VCaP (cell line): ENCODE results near the gene ALDH1B1.
A peak's percentile ranks its signal among the peaks of the same experiment; 100 is the strongest.

Experiments
- H3K27ac ChIP-seq: fragments of 450-650 bp; 2 replicates; pipeline ENCODE4 v1.5.1; 2017
- TF ChIP-seq, protein P1 (sequence below): fragments of 450-650 bp; conservative IDR thresholded peaks from 2 replicates; pipeline ENCODE4 v1.5.1; 2017; ENCODE audit warnings: mild to moderate bottlenecking, moderate library complexity

ALDH1B1 gene

DNA sequence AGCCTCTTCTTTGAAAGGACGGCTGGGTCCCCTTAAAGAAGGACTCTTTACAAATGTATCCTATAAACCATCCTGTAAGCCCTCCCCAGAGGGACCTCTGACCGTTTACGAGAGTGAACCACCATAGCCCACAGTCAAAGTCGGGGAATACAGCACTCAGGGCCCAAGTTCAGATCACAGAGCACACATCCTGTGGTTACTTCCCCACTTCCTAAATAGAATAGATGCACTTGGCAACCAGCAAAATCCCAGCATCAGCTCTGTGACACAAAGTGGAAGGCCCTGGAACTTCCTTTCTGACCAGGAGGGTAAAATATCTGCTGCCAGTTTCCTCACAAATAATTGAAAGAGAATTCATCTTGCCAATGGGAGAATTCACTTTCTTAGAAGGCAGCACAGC is 38.6 kb downstream of the ALDH1B1 start:
- TF ChIP-seq, protein P1, sequence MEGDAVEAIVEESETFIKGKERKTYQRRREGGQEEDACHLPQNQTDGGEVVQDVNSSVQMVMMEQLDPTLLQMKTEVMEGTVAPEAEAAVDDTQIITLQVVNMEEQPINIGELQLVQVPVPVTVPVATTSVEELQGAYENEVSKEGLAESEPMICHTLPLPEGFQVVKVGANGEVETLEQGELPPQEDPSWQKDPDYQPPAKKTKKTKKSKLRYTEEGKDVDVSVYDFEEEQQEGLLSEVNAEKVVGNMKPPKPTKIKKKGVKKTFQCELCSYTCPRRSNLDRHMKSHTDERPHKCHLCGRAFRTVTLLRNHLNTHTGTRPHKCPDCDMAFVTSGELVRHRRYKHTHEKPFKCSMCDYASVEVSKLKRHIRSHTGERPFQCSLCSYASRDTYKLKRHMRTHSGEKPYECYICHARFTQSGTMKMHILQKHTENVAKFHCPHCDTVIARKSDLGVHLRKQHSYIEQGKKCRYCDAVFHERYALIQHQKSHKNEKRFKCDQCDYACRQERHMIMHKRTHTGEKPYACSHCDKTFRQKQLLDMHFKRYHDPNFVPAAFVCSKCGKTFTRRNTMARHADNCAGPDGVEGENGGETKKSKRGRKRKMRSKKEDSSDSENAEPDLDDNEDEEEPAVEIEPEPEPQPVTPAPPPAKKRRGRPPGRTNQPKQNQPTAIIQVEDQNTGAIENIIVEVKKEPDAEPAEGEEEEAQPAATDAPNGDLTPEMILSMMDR, result no peak
- H3K27ac ChIP-seq, result no peak overlapping the region

DNA sequence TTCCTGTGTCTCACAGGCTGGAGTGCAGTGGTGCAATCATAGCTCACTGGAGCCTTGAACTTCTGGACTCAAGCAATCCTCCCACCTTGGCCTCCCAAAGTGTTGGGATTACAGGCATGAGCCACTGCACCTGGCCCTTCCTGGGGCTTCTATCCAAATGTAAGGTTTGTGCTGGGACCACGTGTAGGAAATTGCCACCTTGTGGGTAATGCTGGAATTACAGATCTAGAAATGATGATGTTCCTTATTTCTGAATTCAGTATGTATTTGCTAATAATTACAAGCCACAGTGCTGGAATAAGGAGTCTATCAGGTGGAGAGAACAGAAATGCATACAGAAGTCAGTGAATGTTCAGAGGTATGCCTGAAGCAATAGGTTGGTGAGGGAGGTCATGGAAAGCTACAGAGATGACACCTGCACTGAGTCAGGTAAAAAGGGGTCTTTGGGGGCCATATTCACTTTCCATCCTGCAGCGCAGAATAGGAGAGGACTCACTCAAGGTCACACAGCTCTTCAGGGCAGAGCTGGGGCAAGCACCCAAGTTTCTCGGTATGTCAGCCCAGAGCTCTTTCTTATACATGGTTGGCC is 40.5 kb downstream of the ALDH1B1 start:
- TF ChIP-seq, protein P1, result peak; percentile 83
- no peak overlapping the region for H3K27ac ChIP-seq

DNA sequence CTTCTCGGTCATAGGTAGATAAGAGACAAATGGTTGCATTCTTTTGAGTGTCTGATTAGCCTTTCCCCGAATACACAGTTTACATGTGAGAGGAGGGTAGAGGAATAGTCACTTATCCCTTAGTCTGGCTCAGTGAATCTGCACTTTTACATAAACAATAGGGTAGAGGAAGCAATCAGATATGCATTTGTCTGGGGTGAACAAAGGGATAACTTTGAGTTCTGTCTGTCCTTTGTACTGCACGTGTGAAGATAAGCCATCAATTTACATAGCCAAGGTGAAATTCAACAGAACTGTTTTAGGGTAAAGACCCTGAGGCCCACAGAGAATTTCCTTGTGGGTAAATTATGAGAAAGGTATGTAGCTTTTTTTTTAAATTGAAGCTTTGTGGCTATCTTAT is 41.9 kb downstream of the ALDH1B1 start:
- H3K27ac ChIP-seq, result no peak overlapping the region

DNA sequence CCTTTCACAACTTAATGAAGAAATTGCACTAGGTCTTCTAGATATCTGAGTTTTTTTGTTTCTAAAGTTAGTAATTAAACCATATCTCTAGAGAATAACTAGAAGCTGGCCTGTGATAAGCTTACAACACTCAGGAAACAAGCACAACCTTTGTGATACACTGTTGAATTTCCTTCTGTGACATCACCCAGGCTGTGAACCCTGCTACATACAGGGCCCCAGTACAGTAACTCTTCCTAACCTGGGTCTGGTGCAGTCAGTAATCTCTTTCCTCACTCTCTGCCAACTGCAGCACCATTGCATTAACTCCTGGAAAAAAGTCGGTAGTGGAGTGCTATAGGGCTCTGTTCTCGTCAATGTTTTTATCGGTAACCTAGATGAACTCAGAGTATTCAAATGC is 42.4 kb downstream of the ALDH1B1 start:
- no peak overlapping the region for H3K27ac ChIP-seq
- TF ChIP-seq, protein P1, result no peak

More for the DNA sequence above, 41.9 kb downstream of the ALDH1B1 start:
- TF ChIP-seq, protein P1, result no peak

DNA sequence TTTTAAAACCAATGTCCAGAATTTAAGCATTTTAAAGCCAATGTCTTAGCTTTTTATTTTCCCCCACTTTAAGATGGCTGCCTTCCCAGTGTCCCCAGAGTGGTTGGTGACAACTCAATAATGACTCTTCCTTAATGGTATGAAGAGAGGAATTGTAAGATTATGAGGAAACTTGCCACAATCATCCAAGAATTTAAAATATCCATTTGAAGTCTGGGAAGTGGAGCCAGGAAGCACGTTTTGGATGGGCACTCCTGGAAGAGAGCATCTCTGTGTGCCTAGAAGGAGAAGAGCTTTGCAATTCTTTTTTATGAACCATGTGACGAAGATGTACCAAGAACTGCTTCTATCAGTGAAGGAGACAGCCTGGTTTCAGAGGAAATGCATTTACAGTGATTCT is 43.0 kb downstream of the ALDH1B1 start:
- no peak overlapping the region for H3K27ac ChIP-seq
- TF ChIP-seq, protein P1, result no peak

DNA sequence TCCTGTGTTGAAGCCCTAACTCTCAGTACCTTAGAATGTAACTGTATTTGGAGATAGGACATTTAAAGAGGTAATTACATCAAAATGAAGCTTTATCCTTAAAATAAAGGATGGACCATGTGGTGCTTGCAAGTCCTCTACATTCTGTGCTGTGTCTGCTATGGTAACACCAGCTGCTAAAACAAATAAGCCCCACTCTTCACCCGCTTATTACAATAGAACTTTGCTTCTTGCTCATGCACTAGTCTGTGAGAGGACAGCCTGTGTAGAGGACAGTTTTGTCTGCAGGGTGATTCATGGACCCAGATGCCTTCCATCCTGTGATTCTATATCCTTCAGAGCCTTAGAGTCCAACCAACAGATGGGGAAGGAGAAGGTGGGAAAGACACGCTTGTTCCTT is 44.2 kb downstream of the ALDH1B1 start:
- H3K27ac ChIP-seq, result peak overlapping the region; percentile 85
- TF ChIP-seq, protein P1, result no peak

DNA sequence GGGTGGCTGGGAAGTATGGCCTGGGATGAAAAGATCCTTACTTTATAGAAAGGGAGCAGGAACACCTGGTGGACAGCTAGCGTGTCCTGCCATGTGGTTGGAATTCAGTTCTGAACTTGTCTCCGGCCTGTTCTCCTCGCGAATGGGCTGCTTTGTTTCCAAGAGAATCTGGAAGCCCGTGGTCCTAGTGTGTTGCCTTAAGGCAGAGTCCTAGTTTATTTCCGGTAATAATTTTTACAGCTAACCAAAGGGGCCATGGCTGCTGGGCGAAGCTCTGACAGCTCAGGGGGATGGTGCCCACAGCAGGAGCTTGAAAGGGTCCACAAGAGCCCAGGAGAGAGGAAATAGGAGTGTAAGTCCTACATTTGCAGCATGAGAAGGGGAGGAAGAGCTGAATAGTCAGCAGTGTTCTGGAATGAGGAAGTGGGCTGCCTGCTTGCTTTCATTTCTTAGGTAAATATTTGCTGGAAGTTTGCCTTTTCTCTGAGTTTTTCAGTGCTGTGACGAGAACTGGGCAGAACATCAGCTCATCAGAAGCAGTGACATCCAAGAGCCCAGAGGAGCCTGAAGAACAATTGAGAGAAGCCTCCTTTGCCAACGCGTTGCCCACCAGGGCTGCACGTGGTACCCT is 44.8 kb downstream of the ALDH1B1 start:
- H3K27ac ChIP-seq, result peak overlapping the region; percentile 85
- TF ChIP-seq, protein P1, result no peak
